Endodermal cell (in vitro differentiated cells): Measurements from ENCODE around the gene STK4. TPM values are rescaled to one million over a fixed set of nuclear protein-coding genes. Genes with fewer than 3 reads are reported as not detected.
A peak's percentile ranks its signal among the peaks of the same experiment; 100 is the strongest.

Experiments
- DNase-seq: peaks from one replicate; pipeline ENCODE4 v3.0.0-alpha.2; 2017
- H3K27ac ChIP-seq: 2 replicates; pipeline ENCODE4 v1.5.1; 2013; ENCODE audit warnings: mild to moderate bottlenecking, low read depth, low read length, moderate library complexity
- H3K27me3 ChIP-seq: 2 replicates; pipeline ENCODE4 v1.6.1; 2013; ENCODE audit warnings: mild to moderate bottlenecking, low read length, moderate library complexity; ENCODE audit not compliant: insufficient read depth, control insufficient read depth, poor library complexity, severe bottlenecking
- H3K36me3 ChIP-seq: 2 replicates; pipeline ENCODE4 v1.7.0; 2013; ENCODE audit warnings: mild to moderate bottlenecking, low read length, moderate library complexity; ENCODE audit not compliant: control insufficient read depth, insufficient read depth
- H3K4me1 ChIP-seq: one replicate; pipeline ENCODE4 v1.7.0; 2013; ENCODE audit warnings: low read length; ENCODE audit not compliant: control insufficient read depth, insufficient read depth
- H3K4me3 ChIP-seq: 2 replicates; pipeline ENCODE4 v1.5.1; 2013; ENCODE audit warnings: mild to moderate bottlenecking, low read length, moderate library complexity
- H3K9ac ChIP-seq: 2 replicates; pipeline ENCODE4 v1.6.1; 2013; ENCODE audit warnings: mild to moderate bottlenecking, low read length, moderate library complexity; ENCODE audit not compliant: poor library complexity, severe bottlenecking; ENCODE audit errors: extremely low read depth
- H3K9me3 ChIP-seq: 2 replicates; pipeline ENCODE4 v1.6.1; 2013; ENCODE audit warnings: mild to moderate bottlenecking, low read length, moderate library complexity; ENCODE audit not compliant: control insufficient read depth
- H3K27ac Mint-ChIP-seq: 2 replicates; pipeline ENCODE4 v1.8.0; 2020; ENCODE audit warnings: mixed read lengths
- H3K27me3 Mint-ChIP-seq: 2 replicates; pipeline ENCODE4 v1.8.0; 2021; ENCODE audit warnings: mild to moderate bottlenecking, mixed read lengths; ENCODE audit not compliant: insufficient read depth
- H3K36me3 Mint-ChIP-seq: 2 replicates; pipeline ENCODE4 v1.8.0; 2020; ENCODE audit warnings: low read depth, mixed read lengths
- H3K4me1 Mint-ChIP-seq: 2 replicates; pipeline ENCODE4 v1.8.0; 2020; ENCODE audit warnings: mixed read lengths
- H3K4me3 Mint-ChIP-seq: 2 replicates; pipeline ENCODE4 v1.8.0; 2020; ENCODE audit warnings: mild to moderate bottlenecking, moderate library complexity, mixed read lengths
- H3K9me3 Mint-ChIP-seq: 2 replicates; pipeline ENCODE4 v1.8.0; 2020; ENCODE audit warnings: mild to moderate bottlenecking, mixed read lengths
- WGBS, 2 experiments: methylation state at CpG; one replicate each; pipeline versions ENCODE4 v1.1.5 to v1.1.7; 2013; ENCODE audit warnings: missing lambda C conversion rate in 2 of 2, mixed read lengths in 1 of 2; ENCODE audit not compliant: insufficient coverage in 1 of 2, insufficient read length in 1 of 2; 5-methylcytosine and 5-hydroxymethylcytosine counted together
- total RNA-seq, 2 donors: library from RNA; stranded (reverse); fragmentation: NEBNext Ultra II Directional in 1 of 2; extraction: Animal tissue kit (Norgen Biotek cat#: 25700) in 1 of 2; gene quantifications; 2 replicates in 1 of 2; 3 replicates in 1 of 2; pipeline ENCODE4 v1.2.1, GENCODE V29; 2021
- TF ChIP-seq, protein P1 (sequence below): fragments of 200-600 bp; sonication (generic); conservative IDR thresholded peaks from 2 replicates; pipeline ENCODE4 v1.5.0; 2021; ENCODE audit warnings: antibody characterized with exemption, mild to moderate bottlenecking

STK4 gene
- total RNA-seq, 2 donors from 2014 or later, result 29.2 to 33.1 TPM

DNA sequence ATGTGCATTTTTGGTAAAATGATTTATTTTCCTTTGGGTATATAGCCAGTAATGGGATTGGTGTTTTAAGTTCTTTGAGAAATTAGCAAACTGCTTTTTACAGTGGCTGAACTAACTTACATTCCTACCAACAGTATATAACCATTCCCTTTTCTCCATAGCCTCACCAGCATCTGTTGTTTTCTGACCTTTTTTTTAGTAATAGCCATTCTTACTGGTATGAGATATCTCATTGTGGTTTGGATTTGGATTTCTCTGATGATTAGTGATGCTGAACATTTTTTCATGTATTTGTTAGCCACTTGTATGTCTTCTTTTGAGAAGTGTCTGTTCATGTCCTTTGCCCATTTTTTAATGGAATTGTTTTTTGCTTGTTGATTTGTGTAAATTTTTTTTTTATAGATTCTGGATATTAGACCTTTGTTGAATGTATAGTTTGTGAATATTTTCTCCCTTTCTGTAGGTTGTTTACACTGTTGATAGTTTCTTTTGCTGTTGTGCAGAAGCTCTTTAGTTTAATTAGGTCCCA, 42.3 kb downstream of the STK4 start:
- Mint-ChIP-seq H3K27ac (no peak overlapping the region), H3K4me1 (peaks cover 12% of the 10 kb centered on the region), H3K27me3 (no peaks in the 10 kb centered on the region), H3K36me3 (peaks cover 41% of the 10 kb centered on the region), H3K9me3 (no peaks in the 10 kb centered on the region), H3K4me3 (no peak overlapping the region)
- DNase-seq, result no peak
- Histone ChIP-seq H3K27me3 (no peaks in the 10 kb centered on the region), H3K4me3 (no peak overlapping the region), H3K36me3 (peaks cover 26% of the 10 kb centered on the region), H3K4me1 (no peaks in the 10 kb centered on the region), H3K9ac (no peak overlapping the region), H3K27ac (no peak overlapping the region), H3K9me3 (no peaks in the 10 kb centered on the region)
- TF ChIP-seq, protein P1, sequence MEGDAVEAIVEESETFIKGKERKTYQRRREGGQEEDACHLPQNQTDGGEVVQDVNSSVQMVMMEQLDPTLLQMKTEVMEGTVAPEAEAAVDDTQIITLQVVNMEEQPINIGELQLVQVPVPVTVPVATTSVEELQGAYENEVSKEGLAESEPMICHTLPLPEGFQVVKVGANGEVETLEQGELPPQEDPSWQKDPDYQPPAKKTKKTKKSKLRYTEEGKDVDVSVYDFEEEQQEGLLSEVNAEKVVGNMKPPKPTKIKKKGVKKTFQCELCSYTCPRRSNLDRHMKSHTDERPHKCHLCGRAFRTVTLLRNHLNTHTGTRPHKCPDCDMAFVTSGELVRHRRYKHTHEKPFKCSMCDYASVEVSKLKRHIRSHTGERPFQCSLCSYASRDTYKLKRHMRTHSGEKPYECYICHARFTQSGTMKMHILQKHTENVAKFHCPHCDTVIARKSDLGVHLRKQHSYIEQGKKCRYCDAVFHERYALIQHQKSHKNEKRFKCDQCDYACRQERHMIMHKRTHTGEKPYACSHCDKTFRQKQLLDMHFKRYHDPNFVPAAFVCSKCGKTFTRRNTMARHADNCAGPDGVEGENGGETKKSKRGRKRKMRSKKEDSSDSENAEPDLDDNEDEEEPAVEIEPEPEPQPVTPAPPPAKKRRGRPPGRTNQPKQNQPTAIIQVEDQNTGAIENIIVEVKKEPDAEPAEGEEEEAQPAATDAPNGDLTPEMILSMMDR, result no peak

DNA sequence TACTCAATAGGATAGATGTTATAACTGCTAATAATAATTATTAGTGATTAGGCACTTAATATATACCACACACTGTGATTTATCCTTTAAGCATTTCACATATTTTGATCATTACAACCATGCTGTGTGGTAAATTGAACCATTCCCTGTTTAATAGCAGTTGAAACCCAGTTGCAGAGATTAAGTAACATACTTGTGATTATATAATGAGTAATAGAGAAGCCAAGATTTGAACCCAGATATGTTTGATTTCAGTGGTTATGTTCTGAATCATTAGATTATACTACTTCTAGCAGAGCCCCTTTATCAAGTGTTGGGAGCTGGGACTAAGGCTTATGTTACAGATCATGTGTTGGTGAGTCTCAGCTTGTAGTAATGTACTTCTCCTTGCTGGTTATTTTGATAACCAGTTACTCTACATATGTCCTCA, 44.1 kb downstream of the STK4 start:
- no peak overlapping the region for H3K4me3 Mint-ChIP-seq
- Histone ChIP-seq H3K36me3 (peaks cover 26% of the 10 kb centered on the region), H3K4me1 (no peaks in the 10 kb centered on the region), H3K27ac (no peak overlapping the region), H3K9me3 (no peaks in the 10 kb centered on the region), H3K4me3 (no peak overlapping the region), H3K27me3 (no peaks in the 10 kb centered on the region), H3K9ac (no peak overlapping the region)
- no peak for DNase-seq
- H3K27me3 Mint-ChIP-seq, result no peaks in the 10 kb centered on the region
- peaks cover 29% of the 10 kb centered on the region for H3K36me3 Mint-ChIP-seq
- H3K27ac Mint-ChIP-seq, result no peak overlapping the region
- no peaks in the 10 kb centered on the region for H3K9me3 Mint-ChIP-seq
- H3K4me1 Mint-ChIP-seq, result peaks cover 22% of the 10 kb centered on the region
- TF ChIP-seq, protein P1, result no peak

DNA sequence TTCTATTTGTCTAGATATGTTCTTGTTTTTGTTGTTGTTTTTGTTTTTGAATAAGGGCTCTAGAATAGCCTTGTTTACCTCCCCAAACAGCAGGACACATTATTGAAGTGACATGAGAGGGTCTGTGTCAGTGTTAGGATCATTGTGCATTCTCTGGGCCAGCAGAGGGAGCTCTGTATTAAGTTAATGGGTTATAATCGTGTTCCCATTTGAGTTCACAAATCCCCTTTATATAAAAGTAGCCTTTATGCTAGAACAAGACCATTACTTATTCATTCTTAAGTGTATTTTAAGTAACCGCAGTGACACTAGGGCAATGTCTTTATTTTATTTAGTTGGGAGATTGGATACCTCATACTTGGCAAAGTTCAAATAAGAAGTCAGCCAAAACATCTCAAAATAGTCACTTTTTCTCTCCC, 44.8 kb downstream of the STK4 start:
- Histone ChIP-seq H3K9ac (no peak overlapping the region), H3K27me3 (no peaks in the 10 kb centered on the region), H3K9me3 (no peaks in the 10 kb centered on the region), H3K27ac (no peak overlapping the region), H3K4me3 (no peak overlapping the region), H3K4me1 (peaks cover 1% of the 10 kb centered on the region), H3K36me3 (peaks cover 21% of the 10 kb centered on the region)
- no peak overlapping the region for H3K4me3 Mint-ChIP-seq
- H3K36me3 Mint-ChIP-seq, result peaks cover 26% of the 10 kb centered on the region
- peaks cover 26% of the 10 kb centered on the region for H3K4me1 Mint-ChIP-seq
- no peak overlapping the region for H3K27ac Mint-ChIP-seq
- peak; percentile 82 for DNase-seq
- no CpG with 5 or more reads among the region's 2 CpGs for WGBS, 2 experiments
- H3K9me3 Mint-ChIP-seq, result no peaks in the 10 kb centered on the region
- H3K27me3 Mint-ChIP-seq, result no peaks in the 10 kb centered on the region
- TF ChIP-seq, protein P1, result peak; percentile 95
